Measurements from ENCODE around the gene LAMB2.

LAMB2 gene

GRCh38 chr3:49132437-49133225, at the start of gene LAMB2:
LAMB2 (minus strand) TSS chr3:49133050; CDS start chr3:49132867, 183 bp downstream.
- H3K9me3 ChIP-seq (ENCODE audit: low read length), result no peaks in the 10 kb centered on the region
- no peaks in the 10 kb centered on the region for H3K27me3 ChIP-seq (ENCODE audit: insufficient read depth, low read length)
- H3K4me3 ChIP-seq (ENCODE audit: low read length), result peak within 1 kb of the TSS; percentile 73
- peak within 1 kb of the TSS; percentile 98 for H2AFZ ChIP-seq (ENCODE audit: low read depth, low read length)
- H3K36me3 ChIP-seq (ENCODE audit: insufficient read depth, low read length), result peaks cover 3% of the 10 kb centered on the region
- peaks cover 10% of the 10 kb centered on the region for H3K4me1 ChIP-seq (ENCODE audit: insufficient read depth, low read length)

DNA sequence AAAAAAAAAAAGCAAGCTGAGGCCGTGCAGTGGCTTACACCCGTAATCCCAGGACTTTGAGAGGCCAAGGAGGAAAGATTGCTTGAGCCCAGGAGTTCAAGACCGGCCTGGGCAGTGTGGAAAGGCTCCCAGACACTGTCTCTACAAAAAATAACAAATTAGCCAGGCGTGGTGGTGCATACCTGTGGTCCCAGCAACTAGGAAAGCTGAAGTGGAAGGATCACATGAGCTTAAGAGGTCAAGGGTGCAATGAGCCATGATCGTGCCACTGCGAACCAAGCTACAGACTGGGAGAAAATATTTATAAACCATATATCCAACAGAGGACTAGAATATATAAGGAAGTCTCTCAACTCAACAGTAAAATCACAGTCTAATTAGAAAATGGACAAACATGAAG, 48.5 kb upstream of the LAMB2 start:
- Histone ChIP-seq H3K4me3 (ENCODE audit: low read length) (no peak overlapping the region), H3K9me3 (ENCODE audit: low read length) (peaks cover 1% of the 10 kb centered on the region), H2AFZ (ENCODE audit: low read depth, low read length) (no peak overlapping the region), H3K36me3 (ENCODE audit: insufficient read depth, low read length) (peaks cover 3% of the 10 kb centered on the region), H3K27me3 (ENCODE audit: insufficient read depth, low read length) (no peaks in the 10 kb centered on the region), H3K4me1 (ENCODE audit: insufficient read depth, low read length) (no peaks in the 10 kb centered on the region)

- no peaks in the 10 kb centered on the region for H3K27me3 ChIP-seq (ENCODE audit: insufficient read depth, low read length)
- no peak overlapping the region for H3K4me3 ChIP-seq (ENCODE audit: low read length)
- peaks cover 3% of the 10 kb centered on the region for H3K4me1 ChIP-seq (ENCODE audit: insufficient read depth, low read length)
- H3K36me3 ChIP-seq (ENCODE audit: insufficient read depth, low read length), result peaks cover 15% of the 10 kb centered on the region
- H2AFZ ChIP-seq (ENCODE audit: low read depth, low read length), result no peak overlapping the region
- H3K9me3 ChIP-seq (ENCODE audit: low read length), result peaks cover 1% of the 10 kb centered on the region
Measured at GRCh38 chr3:49180116-49180515, 47.3 kb upstream of the LAMB2 start.

- Histone ChIP-seq H3K4me3 (ENCODE audit: low read length) (no peak overlapping the region), H2AFZ (ENCODE audit: low read depth, low read length) (no peak overlapping the region), H3K4me1 (ENCODE audit: insufficient read depth, low read length) (peaks cover 34% of the 10 kb centered on the region), H3K27me3 (ENCODE audit: insufficient read depth, low read length) (no peaks in the 10 kb centered on the region), H3K9me3 (ENCODE audit: low read length) (no peaks in the 10 kb centered on the region), H3K36me3 (ENCODE audit: insufficient read depth, low read length) (peaks cover 21% of the 10 kb centered on the region)
Measured at GRCh38 chr3:49177073-49177472, 44.2 kb upstream of the LAMB2 start.

DNA sequence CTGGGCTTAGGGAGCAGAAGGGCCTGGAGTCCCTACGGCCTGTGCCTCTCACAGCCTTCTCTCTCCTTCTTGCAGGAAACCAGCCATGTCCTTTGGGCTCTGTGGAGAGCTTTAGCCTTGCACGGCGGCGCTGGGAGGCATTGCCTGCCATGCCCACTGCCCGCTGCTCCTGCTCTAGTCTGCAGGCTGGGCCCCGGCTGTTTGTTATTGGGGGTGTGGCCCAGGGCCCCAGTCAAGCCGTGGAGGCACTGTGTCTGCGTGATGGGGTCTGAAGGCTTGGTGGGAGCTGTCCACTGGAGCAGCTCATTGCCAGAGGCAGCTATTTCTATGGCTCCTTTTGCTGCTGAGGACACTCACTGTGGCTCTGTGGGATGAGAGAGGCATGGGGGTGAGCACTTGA, 42.7 kb upstream of the LAMB2 start:
- peaks cover 43% of the 10 kb centered on the region for H3K4me1 ChIP-seq (ENCODE audit: insufficient read depth, low read length)
- no peaks in the 10 kb centered on the region for H3K9me3 ChIP-seq (ENCODE audit: low read length)
- H3K4me3 ChIP-seq (ENCODE audit: low read length), result no peak overlapping the region
- no peaks in the 10 kb centered on the region for H3K27me3 ChIP-seq (ENCODE audit: insufficient read depth, low read length)
- H2AFZ ChIP-seq (ENCODE audit: low read depth, low read length), result no peak overlapping the region
- peaks cover 21% of the 10 kb centered on the region for H3K36me3 ChIP-seq (ENCODE audit: insufficient read depth, low read length)

DNA sequence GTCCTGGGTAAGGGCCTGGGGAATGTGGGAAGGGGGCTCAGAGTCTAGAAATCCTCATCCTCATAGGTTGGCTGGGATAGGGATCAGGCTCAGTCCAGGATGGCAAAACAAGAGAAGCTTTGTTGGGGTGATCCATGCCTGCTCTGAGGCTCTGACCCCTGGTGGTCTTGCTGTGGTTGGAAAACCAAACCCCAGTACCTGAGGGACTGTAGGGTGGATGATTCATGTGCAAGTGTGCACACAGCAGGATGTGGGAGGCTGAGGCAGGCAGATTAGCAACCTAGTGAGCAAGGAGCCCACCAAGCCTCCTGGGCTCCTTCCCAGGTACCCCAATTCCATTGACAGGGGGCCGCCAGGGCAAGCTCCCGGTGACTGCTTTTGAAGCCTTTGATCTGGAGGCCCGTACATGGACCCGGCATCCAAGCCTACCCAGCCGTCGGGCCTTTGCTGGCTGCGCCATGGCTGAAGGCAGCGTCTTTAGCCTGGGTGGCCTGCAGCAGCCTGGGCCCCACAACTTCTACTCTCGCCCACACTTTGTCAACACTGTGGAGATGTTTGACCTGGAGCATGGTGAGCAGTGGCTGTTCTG, 41.6 kb upstream of the LAMB2 start:
- Histone ChIP-seq H3K4me3 (ENCODE audit: low read length) (peak overlapping the region; percentile 23), H3K27me3 (ENCODE audit: insufficient read depth, low read length) (no peaks in the 10 kb centered on the region), H3K4me1 (ENCODE audit: insufficient read depth, low read length) (peaks cover 44% of the 10 kb centered on the region), H3K9me3 (ENCODE audit: low read length) (no peaks in the 10 kb centered on the region), H3K36me3 (ENCODE audit: insufficient read depth, low read length) (peaks cover 21% of the 10 kb centered on the region), H2AFZ (ENCODE audit: low read depth, low read length) (no peak overlapping the region)

- peaks cover 44% of the 10 kb centered on the region for H3K4me1 ChIP-seq (ENCODE audit: insufficient read depth, low read length)
- H2AFZ ChIP-seq (ENCODE audit: low read depth, low read length), result no peak overlapping the region
- no peaks in the 10 kb centered on the region for H3K27me3 ChIP-seq (ENCODE audit: insufficient read depth, low read length)
- H3K36me3 ChIP-seq (ENCODE audit: insufficient read depth, low read length), result peaks cover 21% of the 10 kb centered on the region
- no peaks in the 10 kb centered on the region for H3K9me3 ChIP-seq (ENCODE audit: low read length)
- peak overlapping the region; percentile 25 for H3K4me3 ChIP-seq (ENCODE audit: low read length)
Measured at GRCh38 chr3:49173792-49174170, 40.9 kb upstream of the LAMB2 start.

GRCh38 chr3:49173116-49173791, 40.4 kb upstream of the LAMB2 start:
- H3K36me3 ChIP-seq (ENCODE audit: insufficient read depth, low read length), result peaks cover 21% of the 10 kb centered on the region
- no peak overlapping the region for H2AFZ ChIP-seq (ENCODE audit: low read depth, low read length)
- H3K4me1 ChIP-seq (ENCODE audit: insufficient read depth, low read length), result peaks cover 44% of the 10 kb centered on the region
- H3K4me3 ChIP-seq (ENCODE audit: low read length), result peak overlapping the region; percentile 77
- no peaks in the 10 kb centered on the region for H3K27me3 ChIP-seq (ENCODE audit: insufficient read depth, low read length)
- H3K9me3 ChIP-seq (ENCODE audit: low read length), result no peaks in the 10 kb centered on the region

DNA sequence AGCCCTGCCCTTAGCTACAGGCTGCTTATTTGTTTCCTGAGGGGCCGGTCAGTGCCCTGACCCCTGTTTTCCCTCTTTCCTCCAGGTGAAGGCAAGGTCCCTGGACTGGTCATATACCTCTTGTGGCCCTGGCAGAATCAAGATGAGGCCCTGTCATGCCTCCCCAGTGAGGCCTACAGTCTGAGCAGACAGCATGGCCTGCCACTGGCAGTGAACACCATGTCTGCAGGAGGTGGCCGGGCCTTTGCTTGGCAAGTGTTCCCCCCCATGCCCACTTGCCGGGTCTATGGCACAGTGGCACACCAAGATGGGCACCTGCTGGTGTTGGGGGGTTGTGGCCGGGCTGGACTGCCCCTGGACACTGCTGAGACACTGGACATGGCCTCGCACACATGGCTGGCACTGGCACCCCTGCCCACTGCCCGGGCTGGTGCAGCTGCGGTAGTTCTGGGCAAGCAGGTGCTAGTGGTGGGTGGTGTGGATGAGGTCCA, 39.7 kb upstream of the LAMB2 start:
- Histone ChIP-seq H3K27me3 (ENCODE audit: insufficient read depth, low read length) (no peaks in the 10 kb centered on the region), H3K4me3 (ENCODE audit: low read length) (peak overlapping the region; percentile 77), H3K4me1 (ENCODE audit: insufficient read depth, low read length) (peaks cover 44% of the 10 kb centered on the region), H3K36me3 (ENCODE audit: insufficient read depth, low read length) (peaks cover 18% of the 10 kb centered on the region), H3K9me3 (ENCODE audit: low read length) (no peaks in the 10 kb centered on the region), H2AFZ (ENCODE audit: low read depth, low read length) (no peak overlapping the region)

- Histone ChIP-seq H3K4me3 (ENCODE audit: low read length) (peak overlapping the region; percentile 77), H3K9me3 (ENCODE audit: low read length) (no peaks in the 10 kb centered on the region), H3K36me3 (ENCODE audit: insufficient read depth, low read length) (peaks cover 18% of the 10 kb centered on the region), H3K4me1 (ENCODE audit: insufficient read depth, low read length) (peaks cover 44% of the 10 kb centered on the region), H2AFZ (ENCODE audit: low read depth, low read length) (no peak overlapping the region), H3K27me3 (ENCODE audit: insufficient read depth, low read length) (no peaks in the 10 kb centered on the region)
Measured at GRCh38 chr3:49171775-49172500, 39.1 kb upstream of the LAMB2 start.

- Histone ChIP-seq H3K36me3 (ENCODE audit: insufficient read depth, low read length) (peaks cover 17% of the 10 kb centered on the region), H3K4me1 (ENCODE audit: insufficient read depth, low read length) (peaks cover 44% of the 10 kb centered on the region), H3K27me3 (ENCODE audit: insufficient read depth, low read length) (no peaks in the 10 kb centered on the region), H3K9me3 (ENCODE audit: low read length) (no peaks in the 10 kb centered on the region), H3K4me3 (ENCODE audit: low read length) (peak within 1 kb of the TSS; percentile 77), H2AFZ (ENCODE audit: low read depth, low read length) (peak within 1 kb of the TSS; percentile 22)
Measured at GRCh38 chr3:49171119-49171774, 38.4 kb upstream of the LAMB2 start, which contains the start of gene KLHDC8B. KLHDC8B (plus strand) TSS chr3:49171598; CDS start chr3:49172770, 1,172 bp downstream.

DNA sequence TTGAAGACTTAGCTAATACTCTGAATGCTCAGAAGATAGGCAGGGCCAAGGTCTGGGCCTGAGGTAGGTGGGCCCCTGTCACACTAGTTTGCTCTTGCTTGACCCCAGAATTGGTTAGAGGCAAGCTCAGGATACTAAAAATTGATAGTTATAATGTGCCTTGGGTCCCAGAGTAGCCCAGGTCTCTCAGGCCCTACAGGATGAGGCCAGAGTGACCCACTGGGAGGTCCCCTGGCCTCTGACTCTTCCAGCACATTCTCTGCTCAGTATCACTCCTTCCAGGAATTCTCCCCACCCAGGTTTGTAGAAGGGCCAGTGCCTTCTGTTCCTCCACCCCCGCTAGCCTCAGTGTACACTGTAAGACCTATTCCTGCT, 37.9 kb upstream of the LAMB2 start:
- Histone ChIP-seq H2AFZ (ENCODE audit: low read depth, low read length) (peak overlapping the region; percentile 22), H3K4me3 (ENCODE audit: low read length) (peak overlapping the region; percentile 77), H3K9me3 (ENCODE audit: low read length) (no peaks in the 10 kb centered on the region), H3K27me3 (ENCODE audit: insufficient read depth, low read length) (no peaks in the 10 kb centered on the region), H3K36me3 (ENCODE audit: insufficient read depth, low read length) (peaks cover 12% of the 10 kb centered on the region), H3K4me1 (ENCODE audit: insufficient read depth, low read length) (peaks cover 44% of the 10 kb centered on the region)

Measured in neuron (in vitro differentiated cells).